K562 (cell line): ENCODE measurements around the gene GOLGA8S. TPM values are rescaled to one million over a fixed set of nuclear protein-coding genes. Genes with fewer than 3 reads are reported as not detected.
"Not testable (repeated sequence)": the region's sequence is repeated elsewhere in the genome, so short reads cannot be mapped to it uniquely, and the experiment has no call there.

Experiments
- ATAC-seq: fragments of 200-7000 bp; cut with Tn5 transposase; 3 replicates; pipeline ENCODE4 v1.9.1; 2020; ENCODE audit warnings: moderate library complexity
- BruUV-seq: library from RNA; stranded (reverse); fragments of 400-500 nt; replicated peaks from 2 replicates; lab custom pipeline; 2021; lab: Mats Ljungman, UMichigan
- CTCF ChIA-PET: fragments of 300-600 bp; formaldehyde crosslinking; extraction: SDS; loops from one replicate; lab custom pipeline; 2021; ENCODE audit warnings: low intra/inter-chr PET ratio; lab: Yijun Ruan, JAX
- POLR2A ChIA-PET: fragments of 300-600, 350-650 bp; sonication (Branson Sonifier 250); formaldehyde crosslinking; extraction: SDS; loops from one replicate; lab custom pipeline; 2021; ENCODE audit warnings: antibody characterized with exemption, inconsistent platforms; lab: Yijun Ruan, JAX
- DNase-seq, 4 experiments: peaks; one replicate each; pipeline versions ENCODE4 v3.0.0 to v3.0.0-alpha.2; 2011 to 2018; ENCODE audit warnings: low spot score in 3 of 4, mixed read lengths in 3 of 4; ENCODE audit errors: extremely low read depth in 1 of 4
- FAIRE-seq: peaks from 2 replicates; lab custom pipeline; 2011; peaks lifted over from hg19 to GRCh38; lab: Jason Lieb, UNC
- H2AFZ ChIP-seq: 2 replicates; pipeline ENCODE4 v1.6.0; 2011; ENCODE audit warnings: low read depth, low read length, control low read depth, inconsistent platforms
- H3K27ac ChIP-seq: fragments of 200-600 bp; 3 replicates; pipeline ENCODE4 v1.8.0; 2011; ENCODE audit warnings: low read depth, mild to moderate bottlenecking, control low read depth, inconsistent platforms, low read length, moderate library complexity, mixed read lengths; ENCODE audit errors: extremely low read depth
- H3K27me3 ChIP-seq, 2 experiments: fragments of 300-600 bp in 1 of 2; 2 replicates in 1 of 2; 3 replicates in 1 of 2; pipeline versions ENCODE4 v1.6.0 to v1.8.0; 2011; ENCODE audit warnings: inconsistent platforms in 2 of 2, low read length in 2 of 2, mild to moderate bottlenecking in 1 of 2, mixed read lengths in 1 of 2, moderate library complexity in 1 of 2; ENCODE audit not compliant: control insufficient read depth in 2 of 2, insufficient read depth in 2 of 2
- H3K36me3 ChIP-seq: fragments of 300-600 bp; 3 replicates; pipeline ENCODE4 v1.8.0; 2011; ENCODE audit warnings: mild to moderate bottlenecking, low read length, inconsistent platforms; ENCODE audit not compliant: control insufficient read depth, insufficient read depth
- H3K4me1 ChIP-seq, 2 experiments: fragments of 200-600 bp in 1 of 2; replicated peaks in 1 of 2; 2 replicates in 1 of 2; 3 replicates in 1 of 2; pipeline versions ENCODE4 v1.5.1 to v1.8.0; 2011; ENCODE audit warnings: inconsistent platforms in 2 of 2, low read length in 2 of 2, mild to moderate bottlenecking in 1 of 2, mixed read lengths in 1 of 2, moderate library complexity in 1 of 2; ENCODE audit not compliant: control insufficient read depth in 2 of 2, insufficient read depth in 2 of 2
- H3K4me2 ChIP-seq: 2 replicates; pipeline ENCODE4 v1.6.1; 2011; ENCODE audit warnings: low read length, control low read depth, inconsistent platforms, mixed read lengths; ENCODE audit not compliant: insufficient read depth
- H3K4me3 ChIP-seq: fragments of 200-600 bp; sonication (generic), shearing (Covaris generic); 2 replicates; pipeline ENCODE4 v1.5.1; 2016; ENCODE audit warnings: control low read depth, inconsistent platforms
- H3K79me2 ChIP-seq: fragments of 200-600 bp; 3 replicates; pipeline ENCODE4 v1.8.0; 2011; ENCODE audit warnings: low read length, inconsistent platforms; ENCODE audit not compliant: control insufficient read depth, insufficient read depth
- H3K9ac ChIP-seq, 2 experiments: 2 replicates each; pipeline versions ENCODE4 v1.6.0 to v1.6.1; 2011; ENCODE audit warnings: low read depth in 2 of 2, low read length in 2 of 2, control low read depth in 1 of 2, inconsistent platforms in 1 of 2, mild to moderate bottlenecking in 1 of 2, mixed read lengths in 1 of 2; ENCODE audit not compliant: insufficient read depth in 1 of 2
- H3K9me1 ChIP-seq: one replicate; pipeline ENCODE4 v1.6.0; 2011; ENCODE audit warnings: inconsistent platforms, mild to moderate bottlenecking, low read length, moderate library complexity; ENCODE audit not compliant: control insufficient read depth, insufficient read depth
- H3K9me3 ChIP-seq: replicated peaks from 2 replicates; pipeline ENCODE4 v1.5.1; 2011; ENCODE audit warnings: low read depth, low read length, inconsistent platforms; ENCODE audit not compliant: control insufficient read depth, insufficient read depth
- H4K20me1 ChIP-seq: replicated peaks from 2 replicates; pipeline ENCODE4 v1.6.1; 2011; ENCODE audit warnings: low read length, inconsistent platforms, mixed read lengths; ENCODE audit not compliant: control insufficient read depth, insufficient read depth
- WGBS: fragments of 100-300 bp; shearing (Covaris generic); methylation state at CpG from one replicate; pipeline ENCODE4 v1.1.6; 2016; ENCODE audit warnings: low coverage, mixed read lengths; ENCODE audit not compliant: insufficient coverage; ENCODE audit errors: missing lambda C conversion rate; 5-methylcytosine and 5-hydroxymethylcytosine counted together
- in situ Hi-C: fragments of 300-500 bp; cut with MboI; formaldehyde crosslinking; loops from 4 replicates; pipeline ENCODE4 v1.15.0; 2018; ENCODE audit warnings: inconsistent platforms, mixed read lengths
- intact Hi-C: fragments of 100-400 bp; cut with micrococcal nuclease; formaldehyde crosslinking; loops from 2 replicates; pipeline ENCODE4 v1.14.2; 2022
- polyA plus RNA-seq, 8 experiments: library from polyadenylated mRNA; depleted of rRNA in 4 of 8; stranded (reverse) in 5 of 8; unstranded in 3 of 8; fragments of >200 nt; fragmentation: Nextera tagmentation in 2 of 8; fragmentation: Illumina TruSeq in 1 of 8; extraction: Ambion mirVana in 2 of 8; extraction: Trizol in 1 of 8; gene quantifications; 2 replicates each; pipeline versions ENCODE4 v1.2.1 to v1.2.3, GENCODE V29; 2011 to 2014; ENCODE audit warnings: inconsistent platforms in 1 of 8, missing spikeins in 1 of 8
- total RNA-seq, 7 experiments: library from RNA; depleted of rRNA in 6 of 7; stranded (reverse); fragments of >200 nt in 6 of 7; fragmentation: Illumina TruSeq in 2 of 7; extraction: Trizol in 2 of 7; gene quantifications; 2 replicates each; pipeline versions ENCODE4 v1.2.1 to v1.2.3, GENCODE V29; 2011 to 2021; ENCODE audit warnings: low replicate concordance in 1 of 7

Gene GOLGA8S
- total and polyA plus RNA-seq, 9 of the 15 experiments (the other 6 are each of a cell fraction or from before 2014, with no cell fraction given), result 0.01 TPM; not detected in 7

- H3K9me3 ChIP-seq, H3K4me1 ChIP-seq, POLR2A ChIA-PET, H3K9me1 ChIP-seq, H3K9ac ChIP-seq, H3K79me2 ChIP-seq, DNase-seq, H4K20me1 ChIP-seq, H3K4me3 ChIP-seq, FAIRE-seq, ATAC-seq, intact Hi-C loops, H3K36me3 ChIP-seq, H3K27ac ChIP-seq, H2AFZ ChIP-seq, BruUV-seq, CTCF ChIA-PET, in situ Hi-C loops, H3K4me2 ChIP-seq: not testable (repeated sequence)
- WGBS, result 4% methylated on average over 4 of the region's 4 CpGs
- peaks cover 7 to 40% of the 10 kb centered on the region in 2 experiments; a peak in 3 of 5 replicates for H3K27me3 ChIP-seq
Measured at GRCh38 chr15:23398357-23398756, 43.8 kb downstream of the GOLGA8S start.

GRCh38 chr15:23399207-23399606 lies 44.7 kb downstream of the GOLGA8S start:
- 0% methylated on average over 5 of the region's 5 CpGs for WGBS
- peaks cover 7 to 36% of the 10 kb centered on the region in 2 experiments; a peak in 3 of 5 replicates for H3K27me3 ChIP-seq
- in situ Hi-C loops, result not testable (repeated sequence)

More at GRCh38 chr15:23399207-23399606, 44.7 kb downstream of the GOLGA8S start:
- H3K4me3 ChIP-seq, H3K4me2 ChIP-seq, ATAC-seq, H2AFZ ChIP-seq, H4K20me1 ChIP-seq, BruUV-seq, H3K9ac ChIP-seq, H3K27ac ChIP-seq, H3K4me1 ChIP-seq, CTCF ChIA-PET, DNase-seq, H3K36me3 ChIP-seq, H3K9me3 ChIP-seq, FAIRE-seq, POLR2A ChIA-PET, H3K9me1 ChIP-seq, H3K79me2 ChIP-seq, intact Hi-C loops: not testable (repeated sequence)
